ENCODE results near the gene CCSER2.

Gene CCSER2

DNA sequence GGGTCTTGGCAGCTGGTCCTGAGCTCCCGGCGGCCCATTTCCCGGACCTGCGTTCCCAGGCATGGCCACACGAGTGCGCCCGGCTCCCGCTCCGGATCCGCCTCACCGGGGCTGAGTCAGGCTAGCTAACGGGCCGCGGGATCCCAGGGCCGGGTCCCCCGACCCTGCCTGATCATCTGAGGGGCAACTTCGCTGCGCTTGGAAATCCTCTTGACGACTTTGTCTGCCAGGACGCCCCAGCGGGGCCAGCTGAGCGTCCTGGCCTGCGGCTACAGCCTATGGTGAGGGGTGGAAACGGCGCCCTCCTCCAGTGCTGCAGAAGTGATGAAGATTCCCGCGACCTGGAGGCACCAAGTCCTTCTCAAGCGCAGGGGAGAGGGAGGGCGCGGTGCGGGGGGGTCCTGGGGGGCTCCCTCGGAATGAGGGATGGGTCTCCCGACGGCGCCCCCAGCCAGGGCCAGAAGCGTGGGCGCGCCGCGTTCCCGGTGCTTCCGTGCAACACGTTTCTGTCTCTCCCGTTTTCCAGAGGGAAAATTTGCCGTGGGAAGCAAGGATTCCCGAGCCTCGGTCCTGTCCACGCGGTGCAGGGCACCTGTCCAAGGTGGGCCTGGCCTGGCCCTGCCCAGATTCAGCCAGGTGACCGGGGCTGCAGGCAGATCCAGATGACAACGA is 212.4 kb downstream of the CCSER2 start:
- FAIRE-seq (no peak), DNase-seq (ENCODE audit: insufficient read length, low spot score) (peak; percentile 76)
- no peak for TF ChIP-seq POLR2A (IDR thresholded peaks at IDR 0.05; ENCODE audit: low read depth, low read length)

DNA sequence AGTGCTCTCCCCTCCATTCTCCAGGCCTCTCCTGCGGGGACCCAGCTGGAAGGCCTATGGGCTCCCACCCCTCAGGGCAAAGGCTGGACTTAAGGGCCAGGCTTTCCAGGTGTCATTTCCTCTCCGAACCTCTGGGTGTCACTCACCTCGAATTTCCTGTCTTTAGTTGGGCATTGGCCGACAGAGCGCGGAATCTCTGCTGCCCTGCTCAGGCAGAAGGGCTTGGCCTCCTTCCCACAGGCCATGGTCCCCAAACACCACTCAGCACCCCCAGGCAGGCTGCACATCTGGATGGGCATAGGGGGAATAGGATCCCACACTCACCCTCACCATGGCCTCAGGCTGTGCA is 212.9 kb downstream of the CCSER2 start:
- no peak for FAIRE-seq
- DNase-seq (ENCODE audit: insufficient read length, low spot score), result no peak
- TF ChIP-seq POLR2A (IDR thresholded peaks at IDR 0.05; ENCODE audit: low read depth, low read length), result no peak

DNA sequence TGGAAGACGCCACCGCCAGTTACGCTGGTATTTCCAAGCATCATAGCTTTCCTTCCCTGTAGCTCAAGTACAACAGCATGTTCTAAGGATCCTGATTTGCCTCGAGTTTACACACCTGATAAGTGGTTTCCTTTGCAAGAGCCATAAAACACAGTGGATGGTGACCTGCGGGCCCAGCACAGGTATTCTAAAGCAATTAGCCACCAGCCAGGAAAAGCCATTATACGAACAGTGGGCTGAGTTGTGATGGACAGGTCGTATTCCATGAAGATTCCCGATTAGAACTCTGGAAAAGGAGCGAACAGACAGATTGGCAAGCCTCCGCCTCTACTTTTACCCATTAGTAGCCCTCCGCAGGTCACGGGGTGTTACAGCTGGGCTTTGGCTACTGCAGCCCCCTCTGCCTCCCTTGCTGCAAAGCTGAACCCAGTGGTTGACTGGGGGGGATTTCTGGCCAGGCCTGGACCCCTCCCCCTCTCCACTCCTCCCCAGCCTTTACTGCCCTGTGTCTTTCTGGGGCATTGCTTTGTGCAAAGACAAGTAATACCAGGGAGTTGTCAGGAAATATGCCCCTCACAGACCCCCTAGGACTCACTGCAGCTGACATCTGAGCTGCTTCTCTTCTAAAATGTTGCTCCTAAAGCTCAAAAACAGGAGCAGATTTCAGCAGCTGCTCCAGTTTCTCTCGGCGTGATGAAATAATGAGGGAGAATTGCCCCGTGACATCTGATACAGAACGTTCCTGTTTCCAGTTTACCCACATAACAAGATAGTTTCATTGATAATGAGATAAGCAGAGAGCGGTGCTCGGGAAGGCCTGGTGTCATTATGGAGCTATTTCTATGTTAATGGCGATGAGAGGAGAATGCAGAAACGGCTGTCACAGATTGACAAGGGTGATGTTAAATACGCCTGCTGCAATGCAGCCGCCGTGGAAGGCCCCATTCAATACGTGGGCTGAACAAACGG is 214.4 kb downstream of the CCSER2 start:
- DNase-seq (ENCODE audit: insufficient read length, low spot score), result no peak
- FAIRE-seq, result no peak

DNA sequence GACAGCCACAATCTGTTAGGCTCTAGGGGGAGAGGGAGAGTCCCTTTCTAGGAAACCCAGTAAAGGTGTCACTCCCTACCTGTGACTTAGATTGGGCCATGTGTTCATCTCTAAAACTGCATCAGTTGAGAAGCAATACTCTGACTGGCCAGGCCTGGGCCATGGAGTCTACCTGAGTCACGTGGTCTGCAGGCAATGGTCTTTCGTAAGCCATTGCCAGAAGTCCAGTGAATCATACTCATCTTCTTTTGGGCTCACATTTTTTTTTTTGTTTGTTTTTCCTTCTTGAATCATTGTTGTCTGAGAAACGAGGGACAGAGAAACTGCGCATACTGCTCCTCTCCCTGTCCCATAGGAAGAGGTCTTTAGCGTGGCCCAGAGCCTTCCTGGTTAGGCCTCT is 215.6 kb downstream of the CCSER2 start:
- DNase-seq (ENCODE audit: insufficient read length, low spot score) (no peak), FAIRE-seq (no peak)
- TF ChIP-seq POLR2A (IDR thresholded peaks at IDR 0.05; ENCODE audit: low read depth, low read length), result no peak

More for the DNA sequence above, 214.4 kb downstream of the CCSER2 start:
- no peak for TF ChIP-seq POLR2A (IDR thresholded peaks at IDR 0.05; ENCODE audit: low read depth, low read length)

DNA sequence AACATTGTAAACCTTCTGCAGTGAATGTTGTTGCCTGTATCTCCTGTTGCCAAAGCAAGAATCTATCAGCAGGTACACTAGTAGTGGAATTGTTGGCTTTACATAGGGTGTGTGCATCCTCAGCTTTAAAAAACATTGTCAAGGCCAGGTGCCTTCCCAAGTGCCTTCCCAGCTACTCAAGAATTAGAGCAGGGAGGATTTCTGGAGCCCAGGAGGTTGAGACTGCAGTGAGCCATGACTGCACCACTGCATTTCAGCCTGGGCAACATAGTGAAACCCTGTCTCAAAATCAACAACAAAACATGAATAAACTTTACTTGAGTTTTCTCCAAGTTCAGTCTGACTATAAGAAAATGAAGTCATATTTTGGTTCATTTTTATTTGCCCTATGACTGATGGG is 217.3 kb downstream of the CCSER2 start:
- DNase-seq (ENCODE audit: insufficient read length, low spot score), result no peak
- no peak for TF ChIP-seq POLR2A (IDR thresholded peaks at IDR 0.05; ENCODE audit: low read depth, low read length)
- FAIRE-seq, result no peak

DNA sequence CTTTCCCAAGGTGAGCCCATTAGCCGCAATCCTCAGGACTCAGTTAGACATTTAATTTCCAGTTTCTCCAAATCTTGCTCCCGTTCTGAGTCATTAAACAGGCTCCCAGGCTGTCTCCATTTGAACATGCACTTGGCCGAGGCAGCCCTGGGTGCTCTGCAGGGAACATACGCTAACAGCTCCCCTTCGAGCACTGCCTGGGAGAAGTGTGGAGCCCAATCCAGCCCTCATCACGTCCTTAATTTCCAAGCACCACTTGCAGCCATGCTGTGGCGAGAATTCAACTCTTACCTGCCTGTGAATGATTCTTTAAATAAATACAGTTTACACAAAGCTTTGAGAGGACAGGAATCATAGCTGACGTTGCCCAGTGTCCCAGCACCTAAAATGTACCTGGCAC is 218.2 kb downstream of the CCSER2 start:
- TF ChIP-seq POLR2A (IDR thresholded peaks at IDR 0.05; ENCODE audit: low read depth, low read length), result no peak
- FAIRE-seq, result no peak
- DNase-seq (ENCODE audit: insufficient read length, low spot score), result no peak

DNA sequence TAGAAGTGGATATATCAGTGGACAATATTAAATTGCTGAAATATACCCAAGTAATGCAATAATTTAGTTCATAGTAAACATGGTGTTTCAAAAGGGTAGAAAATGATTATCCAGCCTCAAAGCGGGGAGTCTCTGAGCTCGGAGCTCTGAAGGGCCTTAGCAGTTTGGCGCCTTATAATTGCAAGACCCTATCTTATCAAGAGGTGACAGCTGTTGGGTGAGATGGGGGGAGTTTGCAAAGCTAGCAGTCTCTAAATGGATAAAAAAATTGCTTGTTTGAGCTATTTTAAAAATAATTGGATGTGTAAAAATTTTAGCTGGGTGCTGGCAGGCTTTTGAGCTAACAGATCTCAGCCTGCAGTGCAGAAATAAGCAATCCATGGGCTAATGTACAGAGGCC is 219.2 kb downstream of the CCSER2 start:
- no peak for FAIRE-seq
- no peak for DNase-seq (ENCODE audit: insufficient read length, low spot score)
- no peak for TF ChIP-seq POLR2A (IDR thresholded peaks at IDR 0.05; ENCODE audit: low read depth, low read length)

DNA sequence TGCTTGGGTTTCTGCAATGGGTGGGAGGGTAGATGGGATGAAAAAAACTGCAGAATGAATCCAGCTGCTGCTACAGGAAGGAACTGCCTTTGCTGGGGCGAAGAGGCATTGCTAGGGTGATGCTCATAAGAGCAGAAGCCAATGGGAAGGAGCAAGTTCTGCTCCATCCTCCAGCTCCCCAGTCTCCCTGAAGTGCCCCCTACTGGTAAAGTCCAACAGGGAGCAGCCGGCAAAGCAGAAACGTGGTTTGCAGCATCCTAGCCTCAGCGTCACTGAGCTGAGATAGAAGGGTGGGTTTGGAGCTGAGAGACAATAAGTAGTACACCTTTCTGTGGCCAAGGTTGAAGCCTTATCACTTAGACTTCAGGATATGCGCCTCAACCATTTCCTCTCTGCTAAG is 220.5 kb downstream of the CCSER2 start:
- DNase-seq (ENCODE audit: insufficient read length, low spot score) (peak; percentile 44), FAIRE-seq (no peak)
- TF ChIP-seq POLR2A (IDR thresholded peaks at IDR 0.05; ENCODE audit: low read depth, low read length), result no peak

DNA sequence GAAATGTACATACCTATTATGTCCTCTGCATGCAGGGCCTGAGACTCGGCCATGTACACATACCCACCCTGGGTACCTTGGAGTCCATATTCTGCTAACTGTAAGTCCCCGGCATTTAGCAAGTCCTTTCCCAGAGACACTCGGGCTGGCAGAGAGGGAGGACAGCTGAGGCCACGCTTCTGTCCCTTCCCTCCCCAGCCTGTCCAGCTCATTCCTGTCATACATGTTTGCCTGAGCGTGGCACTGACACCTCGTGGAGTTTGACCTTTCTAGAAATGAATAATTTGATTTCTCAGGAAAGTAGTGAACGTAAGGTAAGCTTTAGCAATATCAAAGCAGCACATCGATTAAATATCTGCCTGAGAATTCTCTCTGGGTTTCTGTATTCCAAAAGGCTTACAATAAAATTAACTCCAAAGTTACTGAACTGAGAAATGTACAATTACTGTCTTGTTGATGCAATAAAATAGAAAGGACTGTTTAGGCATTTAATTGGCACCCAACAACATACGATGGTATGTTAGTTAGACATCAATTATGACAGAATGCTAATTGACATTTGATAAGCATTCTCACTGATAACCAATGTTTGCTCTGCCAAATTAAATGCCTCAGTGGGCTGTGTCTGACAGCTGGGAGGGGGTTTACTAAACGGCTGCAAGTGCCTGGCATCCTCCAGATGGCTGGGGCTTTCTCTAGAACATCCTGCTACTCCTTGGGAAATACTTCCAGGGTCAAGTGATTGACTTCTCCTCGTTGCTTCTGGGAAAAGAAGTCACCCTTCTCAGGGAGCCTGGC is 221.2 kb downstream of the CCSER2 start:
- DNase-seq (ENCODE audit: insufficient read length, low spot score) (no peak), FAIRE-seq (no peak)
- no peak for TF ChIP-seq POLR2A (IDR thresholded peaks at IDR 0.05; ENCODE audit: low read depth, low read length)

DNA sequence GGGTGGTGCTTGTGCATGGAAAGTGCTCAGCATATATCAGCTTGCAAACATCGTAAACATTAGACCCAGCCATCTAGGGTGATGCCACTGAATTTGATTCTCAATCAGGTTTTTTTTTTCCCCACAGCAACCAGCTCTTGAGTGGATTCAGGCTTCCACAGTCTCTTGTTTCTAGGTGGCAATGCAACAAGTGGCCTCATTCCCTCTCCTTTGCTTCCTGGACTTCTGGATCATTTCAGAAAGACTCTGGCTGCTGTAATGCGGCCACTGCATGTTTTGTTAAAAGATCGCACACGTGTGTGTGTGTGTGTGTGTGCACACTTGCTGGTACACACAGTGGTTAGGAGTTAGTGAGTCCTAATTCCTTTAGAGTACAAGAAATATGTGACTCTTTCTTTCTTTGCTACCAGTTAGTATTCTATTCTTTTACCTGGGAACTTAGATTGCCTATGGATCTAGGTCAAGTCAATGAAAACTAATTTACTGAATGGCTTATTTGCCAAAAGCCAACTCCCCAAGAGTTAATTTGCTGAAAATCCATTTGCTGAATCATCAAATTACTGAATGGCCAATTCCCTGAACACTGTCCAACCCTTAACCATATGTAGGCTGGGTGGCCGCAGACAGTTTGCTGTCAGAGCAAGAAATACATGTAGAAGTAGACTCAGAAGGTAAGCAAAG is 222.5 kb downstream of the CCSER2 start:
- TF ChIP-seq POLR2A (IDR thresholded peaks at IDR 0.05; ENCODE audit: low read depth, low read length), result no peak
- FAIRE-seq (no peak), DNase-seq (ENCODE audit: insufficient read length, low spot score) (no peak)

DNA sequence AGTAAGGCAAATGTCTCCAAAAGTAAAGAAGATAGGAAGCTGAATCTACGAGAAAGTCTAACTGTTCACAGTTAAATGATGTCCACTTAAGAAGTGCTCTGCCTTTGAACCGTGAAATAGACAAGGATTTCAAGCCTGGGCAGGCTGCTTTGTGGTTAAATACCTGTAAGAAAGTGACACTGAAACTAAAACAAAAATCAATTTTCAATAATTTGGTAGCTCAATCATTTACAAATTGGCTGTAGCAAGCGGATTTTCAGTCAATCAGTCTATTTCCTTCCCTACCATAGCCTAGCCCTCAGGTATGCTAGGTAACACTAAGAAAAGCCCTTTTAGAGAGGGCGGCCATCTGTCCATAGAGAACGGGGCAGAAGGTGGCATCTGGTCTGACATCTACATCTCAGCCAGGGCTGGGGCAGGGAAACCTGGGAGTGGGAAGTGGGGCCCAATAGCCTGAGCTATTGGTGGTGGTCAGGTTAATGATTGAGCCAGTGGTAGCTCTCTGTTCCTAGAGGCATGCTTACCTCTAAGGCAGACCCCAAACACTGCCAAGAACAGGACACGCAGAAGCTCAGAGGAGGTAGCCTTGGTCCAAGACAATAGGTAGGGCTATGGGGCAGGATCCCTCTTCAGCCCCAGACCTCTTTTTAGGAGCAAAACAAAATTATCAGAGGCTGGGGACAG is 223.2 kb downstream of the CCSER2 start:
- TF ChIP-seq POLR2A (IDR thresholded peaks at IDR 0.05; ENCODE audit: low read depth, low read length), result no peak
- DNase-seq (ENCODE audit: insufficient read length, low spot score), result no peak
- no peak for FAIRE-seq

DNA sequence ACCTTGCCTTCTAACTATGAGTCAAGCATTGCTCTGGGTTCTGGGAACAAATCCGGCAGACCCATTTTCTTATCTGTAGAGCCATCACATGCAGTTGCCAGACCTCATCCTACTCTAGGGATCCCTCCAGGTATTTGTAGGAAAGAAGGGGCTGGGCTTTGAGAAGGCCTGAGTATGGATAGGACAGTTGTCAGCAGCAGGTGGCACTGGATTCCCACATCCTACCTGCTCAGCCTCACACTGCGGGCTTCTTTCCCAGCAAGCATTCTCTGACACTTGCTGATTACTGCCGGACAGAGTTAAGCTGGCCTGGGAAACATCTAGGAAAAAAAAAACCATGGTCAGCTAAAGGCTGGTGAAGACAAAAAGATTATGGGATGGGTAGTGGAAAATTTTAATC is 224.1 kb downstream of the CCSER2 start:
- no peak for TF ChIP-seq POLR2A (IDR thresholded peaks at IDR 0.05; ENCODE audit: low read depth, low read length)
- FAIRE-seq (no peak), DNase-seq (ENCODE audit: insufficient read length, low spot score) (no peak)

DNA sequence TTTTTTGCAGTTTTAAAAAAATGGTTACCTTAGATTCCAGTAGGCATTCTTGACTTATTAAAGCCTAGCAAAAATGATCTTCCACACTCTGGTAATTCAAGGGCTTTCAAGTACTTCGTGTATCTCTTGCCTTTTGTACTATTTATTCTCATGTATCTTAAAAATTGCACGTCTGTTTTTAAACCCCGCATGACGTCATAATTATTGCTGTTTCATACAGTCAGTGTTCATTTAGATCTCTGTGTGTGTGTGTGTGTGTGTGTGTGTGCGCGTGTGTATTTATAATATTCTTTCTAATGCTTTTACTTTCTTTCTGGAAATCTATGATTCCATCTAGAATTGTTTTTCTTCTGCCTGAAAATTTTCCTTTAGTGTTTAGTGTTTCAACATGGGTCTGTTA is 234.2 kb downstream of the CCSER2 start:
- DNase-seq (ENCODE audit: insufficient read length, low spot score), result no peak
- no peak for TF ChIP-seq POLR2A (IDR thresholded peaks at IDR 0.05; ENCODE audit: low read depth, low read length)
- no peak for FAIRE-seq

Measured in H54 (cell line).